K562 (cell line): Measurements from ENCODE around the gene EHD3. TPM values are rescaled to one million over a fixed set of nuclear protein-coding genes. Genes with fewer than 3 reads are reported as not detected.

Experiments used
- ATAC-seq: fragments of 200-7000 bp; cut with Tn5 transposase; 3 replicates; pipeline ENCODE4 v1.9.1; 2020; ENCODE audit warnings: moderate library complexity
- BruUV-seq: library from RNA; stranded (reverse); fragments of 400-500 nt; replicated peaks from 2 replicates; lab custom pipeline; 2021; lab: Mats Ljungman, UMichigan
- CTCF ChIA-PET: fragments of 300-600 bp; formaldehyde crosslinking; extraction: SDS; loops from one replicate; lab custom pipeline; 2021; ENCODE audit warnings: low intra/inter-chr PET ratio; lab: Yijun Ruan, JAX
- POLR2A ChIA-PET: fragments of 300-600, 350-650 bp; sonication (Branson Sonifier 250); formaldehyde crosslinking; extraction: SDS; loops from one replicate; lab custom pipeline; 2021; ENCODE audit warnings: antibody characterized with exemption, inconsistent platforms; lab: Yijun Ruan, JAX
- DNase-seq, 4 experiments: peaks; one replicate each; pipeline versions ENCODE4 v3.0.0 to v3.0.0-alpha.2; 2011 to 2018; ENCODE audit warnings: low spot score in 3 of 4, mixed read lengths in 3 of 4; ENCODE audit errors: extremely low read depth in 1 of 4
- FAIRE-seq: peaks from 2 replicates; lab custom pipeline; 2011; peaks lifted over from hg19 to GRCh38; lab: Jason Lieb, UNC
- H2AFZ ChIP-seq: 2 replicates; pipeline ENCODE4 v1.6.0; 2011; ENCODE audit warnings: low read depth, low read length, control low read depth, inconsistent platforms
- H3K27ac ChIP-seq: fragments of 200-600 bp; 3 replicates; pipeline ENCODE4 v1.8.0; 2011; ENCODE audit warnings: low read depth, mild to moderate bottlenecking, control low read depth, inconsistent platforms, low read length, moderate library complexity, mixed read lengths; ENCODE audit errors: extremely low read depth
- H3K27me3 ChIP-seq, 2 experiments: fragments of 300-600 bp in 1 of 2; 2 replicates in 1 of 2; 3 replicates in 1 of 2; pipeline versions ENCODE4 v1.6.0 to v1.8.0; 2011; ENCODE audit warnings: inconsistent platforms in 2 of 2, low read length in 2 of 2, mild to moderate bottlenecking in 1 of 2, mixed read lengths in 1 of 2, moderate library complexity in 1 of 2; ENCODE audit not compliant: control insufficient read depth in 2 of 2, insufficient read depth in 2 of 2
- H3K36me3 ChIP-seq: fragments of 300-600 bp; 3 replicates; pipeline ENCODE4 v1.8.0; 2011; ENCODE audit warnings: mild to moderate bottlenecking, low read length, inconsistent platforms; ENCODE audit not compliant: control insufficient read depth, insufficient read depth
- H3K4me1 ChIP-seq, 2 experiments: fragments of 200-600 bp in 1 of 2; replicated peaks in 1 of 2; 2 replicates in 1 of 2; 3 replicates in 1 of 2; pipeline versions ENCODE4 v1.5.1 to v1.8.0; 2011; ENCODE audit warnings: inconsistent platforms in 2 of 2, low read length in 2 of 2, mild to moderate bottlenecking in 1 of 2, mixed read lengths in 1 of 2, moderate library complexity in 1 of 2; ENCODE audit not compliant: control insufficient read depth in 2 of 2, insufficient read depth in 2 of 2
- H3K4me2 ChIP-seq: 2 replicates; pipeline ENCODE4 v1.6.1; 2011; ENCODE audit warnings: low read length, control low read depth, inconsistent platforms, mixed read lengths; ENCODE audit not compliant: insufficient read depth
- H3K4me3 ChIP-seq: fragments of 200-600 bp; sonication (generic), shearing (Covaris generic); 2 replicates; pipeline ENCODE4 v1.5.1; 2016; ENCODE audit warnings: control low read depth, inconsistent platforms
- H3K79me2 ChIP-seq: fragments of 200-600 bp; 3 replicates; pipeline ENCODE4 v1.8.0; 2011; ENCODE audit warnings: low read length, inconsistent platforms; ENCODE audit not compliant: control insufficient read depth, insufficient read depth
- H3K9ac ChIP-seq, 2 experiments: 2 replicates each; pipeline versions ENCODE4 v1.6.0 to v1.6.1; 2011; ENCODE audit warnings: low read depth in 2 of 2, low read length in 2 of 2, control low read depth in 1 of 2, inconsistent platforms in 1 of 2, mild to moderate bottlenecking in 1 of 2, mixed read lengths in 1 of 2; ENCODE audit not compliant: insufficient read depth in 1 of 2
- H3K9me1 ChIP-seq: one replicate; pipeline ENCODE4 v1.6.0; 2011; ENCODE audit warnings: inconsistent platforms, mild to moderate bottlenecking, low read length, moderate library complexity; ENCODE audit not compliant: control insufficient read depth, insufficient read depth
- H3K9me3 ChIP-seq: replicated peaks from 2 replicates; pipeline ENCODE4 v1.5.1; 2011; ENCODE audit warnings: low read depth, low read length, inconsistent platforms; ENCODE audit not compliant: control insufficient read depth, insufficient read depth
- H4K20me1 ChIP-seq: replicated peaks from 2 replicates; pipeline ENCODE4 v1.6.1; 2011; ENCODE audit warnings: low read length, inconsistent platforms, mixed read lengths; ENCODE audit not compliant: control insufficient read depth, insufficient read depth
- HEY1 ChIP-seq: fragments of 250-450 bp; sonication (Bioruptor Pico); IDR thresholded peaks from 2 replicates; pipeline ENCODE4 v1.5.0; 2020; ENCODE audit warnings: mild to moderate bottlenecking, moderate library complexity, borderline replicate concordance
- HLTF ChIP-seq: fragments of 450-650 bp; IDR thresholded peaks from 2 replicates; pipeline ENCODE4 v1.6.1; 2016
- HNRNPLL ChIP-seq: fragments of 200-400 bp; formaldehyde crosslinking; IDR thresholded peaks from 2 replicates; pipeline ENCODE4 v1.6.1; 2017; ENCODE audit warnings: low read length, low read depth, mild to moderate bottlenecking; ENCODE audit not compliant: poor library complexity, severe bottlenecking
- JUND ChIP-seq, 2 experiments: IDR thresholded peaks; 2 replicates in 1 of 2; 3 replicates in 1 of 2; pipeline ENCODE4 v1.6.1; 2011; ENCODE audit warnings: borderline replicate concordance in 2 of 2, low read depth in 2 of 2, low read length in 2 of 2, improper control_type of control experiment in 1 of 2, missing biosample characterization in 1 of 2, missing genetic modification characterization in 1 of 2, missing genetic modification reagents in 1 of 2
- MIER1 ChIP-seq: fragments of 450-650 bp; IDR thresholded peaks from 2 replicates; pipeline ENCODE4 v1.6.1; 2016; ENCODE audit warnings: antibody characterized with exemption, mild to moderate bottlenecking, low read depth
- NRF1 ChIP-seq, 2 experiments: fragments of 450-650 bp; IDR thresholded peaks in 1 of 2; conservative IDR thresholded peaks in 1 of 2; 2 replicates each; pipeline ENCODE4 v1.6.1; 2014; ENCODE audit warnings: mild to moderate bottlenecking in 2 of 2
- SRSF9 ChIP-seq: fragments of 200-400 bp; formaldehyde crosslinking; IDR thresholded peaks from 2 replicates; pipeline ENCODE4 v1.6.1; 2017; ENCODE audit warnings: low read depth, low read length, borderline replicate concordance
- ZNF143 ChIP-seq: sonication (generic); formaldehyde crosslinking; IDR thresholded peaks from 2 replicates; pipeline ENCODE4 v1.9.0; 2022; ENCODE audit warnings: mild to moderate bottlenecking, missing genetic modification reagents
- ZNF217 ChIP-seq: sonication (generic); formaldehyde crosslinking; IDR thresholded peaks from 2 replicates; pipeline ENCODE4 v1.8.0; 2022; ENCODE audit warnings: mild to moderate bottlenecking, missing genetic modification reagents
- WGBS: fragments of 100-300 bp; shearing (Covaris generic); methylation state at CpG from one replicate; pipeline ENCODE4 v1.1.6; 2016; ENCODE audit warnings: low coverage, mixed read lengths; ENCODE audit not compliant: insufficient coverage; ENCODE audit errors: missing lambda C conversion rate; 5-methylcytosine and 5-hydroxymethylcytosine counted together
- in situ Hi-C: fragments of 300-500 bp; cut with MboI; formaldehyde crosslinking; loops from 4 replicates; pipeline ENCODE4 v1.15.0; 2018; ENCODE audit warnings: inconsistent platforms, mixed read lengths
- intact Hi-C: fragments of 100-400 bp; cut with micrococcal nuclease; formaldehyde crosslinking; loops from 2 replicates; pipeline ENCODE4 v1.14.2; 2022
- polyA plus RNA-seq, 8 experiments: library from polyadenylated mRNA; depleted of rRNA in 4 of 8; stranded (reverse) in 5 of 8; unstranded in 3 of 8; fragments of >200 nt; fragmentation: Nextera tagmentation in 2 of 8; fragmentation: Illumina TruSeq in 1 of 8; extraction: Ambion mirVana in 2 of 8; extraction: Trizol in 1 of 8; gene quantifications; 2 replicates each; pipeline versions ENCODE4 v1.2.1 to v1.2.3, GENCODE V29; 2011 to 2014; ENCODE audit warnings: inconsistent platforms in 1 of 8, missing spikeins in 1 of 8
- total RNA-seq, 7 experiments: library from RNA; depleted of rRNA in 6 of 7; stranded (reverse); fragments of >200 nt in 6 of 7; fragmentation: Illumina TruSeq in 2 of 7; extraction: Trizol in 2 of 7; gene quantifications; 2 replicates each; pipeline versions ENCODE4 v1.2.1 to v1.2.3, GENCODE V29; 2011 to 2021; ENCODE audit warnings: low replicate concordance in 1 of 7
- TF ChIP-seq, protein P1 (sequence below), 2 experiments: fragments of 150-350 bp in 1 of 2; IDR thresholded peaks; 2 replicates each; pipeline ENCODE4 v1.6.1; 2012 to 2016; ENCODE audit warnings: low read depth in 2 of 2, low read length in 2 of 2, mild to moderate bottlenecking in 1 of 2, moderate library complexity in 1 of 2
- TF ChIP-seq, protein P2 (sequence below): sonication (generic); formaldehyde crosslinking; IDR thresholded peaks from 2 replicates; pipeline ENCODE4 v1.5.0; 2020; ENCODE audit warnings: missing genetic modification reagents

The EHD3 gene
- total and polyA plus RNA-seq, 9 of the 15 experiments (the other 6 are each of a cell fraction or from before 2014, with no cell fraction given) = under 0.01 to 0.04 (median 0.03) TPM; not detected in 3

DNA sequence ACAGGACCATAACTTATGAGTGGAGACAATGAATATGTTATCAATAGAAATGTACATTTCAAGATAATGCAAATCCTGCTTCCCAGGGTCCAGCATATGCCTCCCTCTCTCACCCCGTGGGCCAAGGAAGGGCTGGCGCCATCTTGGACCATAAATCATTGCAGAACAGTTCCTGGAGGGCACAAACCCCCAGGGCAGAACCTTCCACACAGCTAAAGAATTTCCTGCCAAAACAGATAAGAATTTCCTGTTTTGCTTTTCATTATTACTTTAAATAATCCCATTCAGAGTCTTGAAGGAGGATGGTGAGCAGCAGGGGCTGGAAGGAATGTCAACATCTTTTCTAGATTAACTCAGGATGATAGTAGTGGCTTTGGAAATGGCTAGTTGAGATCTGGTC, 53.7 kb downstream of the EHD3 start:
- no peak for DNase-seq
- Histone ChIP-seq H3K27me3 (peaks cover 0 to 13% of the 10 kb centered on the region in 2 experiments; a peak in 2 of 5 replicates), H3K36me3 (no peaks in the 10 kb centered on the region), H2AFZ (no peak overlapping the region), H3K4me2 (no peak overlapping the region), H3K9me3 (no peaks in the 10 kb centered on the region), H4K20me1 (no peaks in the 10 kb centered on the region), H3K9me1 (no peaks in the 10 kb centered on the region), H3K27ac (no peak overlapping the region), H3K4me1 (no peaks in the 10 kb centered on the region), H3K4me3 (no peak overlapping the region), H3K9ac (no peak overlapping the region), H3K79me2 (no peaks in the 10 kb centered on the region)
- POLR2A ChIA-PET = interaction anchor here (0.7 to 1.5 kb wide), 2 partner anchors 17 to 27 kb away, joined by 3 read pairs; no protein-coding TSS in a partner anchor
- no peak for FAIRE-seq
- BruUV-seq = no TSS peak
- 0% methylated on average over 2 of the region's 2 CpGs for WGBS
- in situ Hi-C loops = no loop called here
- no peak for TF ChIP-seq HLTF
- no peak for TF ChIP-seq NRF1 (conservative IDR thresholded peaks at IDR 0.05 in 1 of 2, IDR thresholded peaks at IDR 0.05 in 1 of 2)
- no peak for TF ChIP-seq SRSF9
- no peak for TF ChIP-seq JUND (IDR thresholded peaks at IDR 0.05; ENCODE audit: borderline replicate concordance, low read depth, low read length)
- TF ChIP-seq JUND (tag; IDR thresholded peaks at IDR 0.05; ENCODE audit: borderline replicate concordance, low read depth, low read length) = no peak
- no peak for TF ChIP-seq MIER1
- no peak for TF ChIP-seq ZNF143 (CRISPR knock-in tag)
- TF ChIP-seq HNRNPLL = no peak
- TF ChIP-seq, protein P1, sequence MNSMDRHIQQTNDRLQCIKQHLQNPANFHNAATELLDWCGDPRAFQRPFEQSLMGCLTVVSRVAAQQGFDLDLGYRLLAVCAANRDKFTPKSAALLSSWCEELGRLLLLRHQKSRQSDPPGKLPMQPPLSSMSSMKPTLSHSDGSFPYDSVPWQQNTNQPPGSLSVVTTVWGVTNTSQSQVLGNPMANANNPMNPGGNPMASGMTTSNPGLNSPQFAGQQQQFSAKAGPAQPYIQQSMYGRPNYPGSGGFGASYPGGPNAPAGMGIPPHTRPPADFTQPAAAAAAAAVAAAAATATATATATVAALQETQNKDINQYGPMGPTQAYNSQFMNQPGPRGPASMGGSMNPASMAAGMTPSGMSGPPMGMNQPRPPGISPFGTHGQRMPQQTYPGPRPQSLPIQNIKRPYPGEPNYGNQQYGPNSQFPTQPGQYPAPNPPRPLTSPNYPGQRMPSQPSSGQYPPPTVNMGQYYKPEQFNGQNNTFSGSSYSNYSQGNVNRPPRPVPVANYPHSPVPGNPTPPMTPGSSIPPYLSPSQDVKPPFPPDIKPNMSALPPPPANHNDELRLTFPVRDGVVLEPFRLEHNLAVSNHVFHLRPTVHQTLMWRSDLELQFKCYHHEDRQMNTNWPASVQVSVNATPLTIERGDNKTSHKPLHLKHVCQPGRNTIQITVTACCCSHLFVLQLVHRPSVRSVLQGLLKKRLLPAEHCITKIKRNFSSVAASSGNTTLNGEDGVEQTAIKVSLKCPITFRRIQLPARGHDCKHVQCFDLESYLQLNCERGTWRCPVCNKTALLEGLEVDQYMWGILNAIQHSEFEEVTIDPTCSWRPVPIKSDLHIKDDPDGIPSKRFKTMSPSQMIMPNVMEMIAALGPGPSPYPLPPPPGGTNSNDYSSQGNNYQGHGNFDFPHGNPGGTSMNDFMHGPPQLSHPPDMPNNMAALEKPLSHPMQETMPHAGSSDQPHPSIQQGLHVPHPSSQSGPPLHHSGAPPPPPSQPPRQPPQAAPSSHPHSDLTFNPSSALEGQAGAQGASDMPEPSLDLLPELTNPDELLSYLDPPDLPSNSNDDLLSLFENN (IDR thresholded peaks at IDR 0.05; ENCODE audit: low read depth in 2 of 2, low read length in 2 of 2) = no peak
- no peak for TF ChIP-seq ZNF217 (CRISPR knock-in tag)
- TF ChIP-seq HEY1 = no peak
- TF ChIP-seq, protein P2, sequence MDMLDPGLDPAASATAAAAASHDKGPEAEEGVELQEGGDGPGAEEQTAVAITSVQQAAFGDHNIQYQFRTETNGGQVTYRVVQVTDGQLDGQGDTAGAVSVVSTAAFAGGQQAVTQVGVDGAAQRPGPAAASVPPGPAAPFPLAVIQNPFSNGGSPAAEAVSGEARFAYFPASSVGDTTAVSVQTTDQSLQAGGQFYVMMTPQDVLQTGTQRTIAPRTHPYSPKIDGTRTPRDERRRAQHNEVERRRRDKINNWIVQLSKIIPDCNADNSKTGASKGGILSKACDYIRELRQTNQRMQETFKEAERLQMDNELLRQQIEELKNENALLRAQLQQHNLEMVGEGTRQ (CRISPR knock-in tag) = no peak
- CTCF ChIA-PET = no interaction called here
- intact Hi-C loops = no loop called here
- no peak for ATAC-seq
